Dendritic cell treated with granulocyte-macrophage colony-stimulating factor and Interleukin-4, amounts not matched to agents 40 ng/mL and 50 ng/mL, for 4 days (primary cell): ENCODE data around the gene PNMA8B.

Experiments
- H3K27ac Mint-ChIP-seq: one replicate; pipeline ENCODE4 v1.8.0; 2022; ENCODE audit warnings: mild to moderate bottlenecking, mixed read lengths
- H3K27me3 Mint-ChIP-seq: one replicate; pipeline ENCODE4 v1.8.0; 2022; ENCODE audit warnings: mild to moderate bottlenecking, mixed read lengths
- H3K36me3 Mint-ChIP-seq: one replicate; pipeline ENCODE4 v1.8.0; 2022; ENCODE audit warnings: low read depth, mixed read lengths
- H3K4me1 Mint-ChIP-seq: one replicate; pipeline ENCODE4 v1.8.0; 2022; ENCODE audit warnings: low read depth, mixed read lengths
- H3K4me3 Mint-ChIP-seq: one replicate; pipeline ENCODE4 v1.8.0; 2022; ENCODE audit warnings: mild to moderate bottlenecking, moderate library complexity, mixed read lengths
- H3K9me3 Mint-ChIP-seq: one replicate; pipeline ENCODE4 v1.8.0; 2022; ENCODE audit warnings: mixed read lengths
- intact Hi-C: fragments of 100-400 bp; cut with micrococcal nuclease; formaldehyde crosslinking; loops from one replicate; pipeline ENCODE4 v1.15.0; 2022

PNMA8B gene

GRCh38 chr19:46447006-46447405 is 48.7 kb downstream of the PNMA8B start:
- Mint-ChIP-seq H3K9me3 (peaks cover 9% of the 10 kb centered on the region), H3K36me3 (no peaks in the 10 kb centered on the region), H3K27me3 (peaks cover 19% of the 10 kb centered on the region), H3K27ac (no peak overlapping the region), H3K4me1 (peaks cover 6% of the 10 kb centered on the region), H3K4me3 (no peak overlapping the region)
- intact Hi-C loops = no loop called here

GRCh38 chr19:46446021-46446420 is 49.6 kb downstream of the PNMA8B start:
- Mint-ChIP-seq H3K27ac (no peak overlapping the region), H3K4me3 (no peak overlapping the region), H3K9me3 (peaks cover 9% of the 10 kb centered on the region), H3K27me3 (peaks cover 18% of the 10 kb centered on the region), H3K36me3 (no peaks in the 10 kb centered on the region), H3K4me1 (peaks cover 6% of the 10 kb centered on the region)
- intact Hi-C loops = no loop called here

GRCh38 chr19:46442808-46443450 is 52.7 kb downstream of the PNMA8B start:
- H3K27ac Mint-ChIP-seq = no peak overlapping the region
- peaks cover 6% of the 10 kb centered on the region for H3K4me1 Mint-ChIP-seq
- intact Hi-C loops = no loop called here
- H3K4me3 Mint-ChIP-seq = no peak overlapping the region
- H3K27me3 Mint-ChIP-seq = peaks cover 17% of the 10 kb centered on the region
- no peaks in the 10 kb centered on the region for H3K36me3 Mint-ChIP-seq
- no peaks in the 10 kb centered on the region for H3K9me3 Mint-ChIP-seq

- H3K27me3 Mint-ChIP-seq = peaks cover 8% of the 10 kb centered on the region
- no peak overlapping the region for H3K4me3 Mint-ChIP-seq
- no peaks in the 10 kb centered on the region for H3K36me3 Mint-ChIP-seq
- intact Hi-C loops = no loop called here
- no peak overlapping the region for H3K27ac Mint-ChIP-seq
- no peaks in the 10 kb centered on the region for H3K9me3 Mint-ChIP-seq
- H3K4me1 Mint-ChIP-seq = peaks cover 6% of the 10 kb centered on the region
Measured at GRCh38 chr19:46441866-46442265, 53.8 kb downstream of the PNMA8B start.
